GM21786 (cell line): Measurements from ENCODE around the gene NDUFA3.
"Not testable (repeated sequence)": the region's sequence is repeated elsewhere in the genome, so short reads cannot be mapped to it uniquely, and the experiment has no call there.

Experiments used
- ATAC-seq: cut with Tn5 transposase; IDR thresholded peaks from one replicate; pipeline ENCODE4 v1.9.1; 2021; ENCODE audit not compliant: unreplicated experiment

NDUFA3 gene

DNA sequence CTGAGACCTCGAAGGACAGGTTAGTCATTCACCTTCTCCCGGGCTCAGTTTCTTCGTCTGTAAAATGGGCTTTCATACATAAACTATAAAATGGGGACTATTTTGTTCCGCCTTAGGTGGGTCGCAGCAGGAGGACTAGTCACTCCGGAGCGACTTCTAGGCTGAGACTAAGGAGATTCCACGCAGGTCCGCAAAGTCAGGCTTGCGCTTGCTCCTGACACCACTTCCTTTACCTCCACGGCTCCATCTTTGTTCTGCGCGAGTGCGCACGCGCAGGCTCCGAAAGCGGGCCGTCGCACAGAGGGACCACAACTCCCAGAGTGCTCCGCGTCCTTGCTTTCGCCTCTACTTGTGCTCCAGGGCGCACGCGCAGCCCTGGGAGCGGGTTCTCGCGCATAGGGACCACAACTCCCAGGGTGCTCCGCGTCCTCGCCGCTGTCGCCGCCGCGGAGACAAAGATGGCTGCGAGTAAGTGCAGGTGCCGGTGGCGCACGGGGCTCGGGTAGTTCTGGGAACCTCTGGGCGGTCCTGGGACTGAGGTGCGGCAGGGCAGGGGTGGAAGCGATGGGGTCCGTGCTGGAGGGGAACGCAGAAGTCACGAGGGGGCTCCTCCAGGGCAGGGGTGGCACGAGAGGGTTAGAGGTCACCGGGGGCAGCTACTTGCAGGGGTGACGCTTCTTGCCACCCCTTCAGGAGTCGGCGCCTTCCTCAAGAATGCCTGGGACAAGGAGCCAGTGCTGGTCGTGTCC lies at the start of gene NDUFA3:
Gene NDUFA3, plus strand, starts transcription at position 435 of the 749 bp plus-strand sequence. Its CDS starts 24 bp downstream, at position 459.
- peak; percentile 91 for ATAC-seq

DNA sequence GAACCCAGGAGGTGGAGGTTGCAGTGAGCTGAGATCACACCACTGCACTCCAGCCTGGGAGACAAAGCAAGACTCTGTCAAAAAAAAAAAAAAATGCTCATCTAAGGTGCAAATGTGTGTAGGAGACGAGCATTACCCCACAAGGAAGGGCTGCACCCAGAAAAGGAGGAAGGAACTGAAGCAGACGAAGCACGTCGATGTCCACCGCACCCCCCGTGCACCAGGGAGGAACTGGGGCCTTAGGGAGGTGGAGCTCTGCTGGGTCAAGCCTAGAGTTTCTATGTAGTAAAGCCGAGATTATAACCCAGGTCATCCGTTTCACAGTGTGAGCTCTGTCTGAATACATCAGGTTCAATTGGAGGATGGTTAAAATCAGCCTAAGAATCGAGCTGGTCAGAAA lies 40.0 kb upstream of the NDUFA3 start:
- no peak for ATAC-seq

DNA sequence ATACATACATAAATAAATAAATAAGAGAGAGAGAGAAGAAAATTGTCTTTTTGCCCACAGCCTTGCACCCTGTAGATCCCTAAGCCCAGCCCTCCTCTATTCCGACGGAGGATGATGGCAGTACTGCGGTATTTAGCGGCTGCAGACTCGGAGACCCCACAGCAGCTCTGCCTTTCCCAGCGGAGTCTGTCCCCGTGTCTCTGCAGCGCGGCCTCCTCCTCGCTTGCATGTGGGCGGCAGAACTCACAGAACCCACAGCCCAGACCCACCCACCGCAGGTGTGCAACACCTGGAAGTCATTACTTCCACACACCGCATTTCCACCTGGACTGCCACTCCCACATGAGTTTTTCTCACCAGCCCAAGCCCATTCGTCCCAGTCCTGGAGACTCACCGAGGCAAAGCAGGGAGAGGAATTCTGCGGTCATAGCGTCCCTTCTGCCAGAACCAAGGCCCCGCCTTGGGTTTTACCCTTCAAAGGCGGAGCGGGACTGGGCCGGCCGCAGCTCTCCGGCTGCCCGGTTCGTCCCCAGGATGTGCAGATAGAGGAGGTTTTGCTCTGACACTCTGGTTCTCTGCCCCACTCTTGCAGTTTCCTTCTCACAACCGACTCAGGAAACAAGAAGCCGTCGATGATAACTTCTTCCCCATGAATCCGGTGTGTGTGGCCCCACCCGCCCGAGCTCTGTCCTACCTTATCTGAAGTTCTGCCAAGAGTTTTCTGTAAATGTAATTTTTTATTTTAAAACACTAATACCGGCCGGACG lies 39.1 kb upstream of the NDUFA3 start, which contains the start of gene VSTM1:
Gene VSTM1, minus strand, starts transcription at position 548 of the 767 bp plus-strand sequence. Its CDS starts 120 bp downstream, at position 428.
- no peak for ATAC-seq

DNA sequence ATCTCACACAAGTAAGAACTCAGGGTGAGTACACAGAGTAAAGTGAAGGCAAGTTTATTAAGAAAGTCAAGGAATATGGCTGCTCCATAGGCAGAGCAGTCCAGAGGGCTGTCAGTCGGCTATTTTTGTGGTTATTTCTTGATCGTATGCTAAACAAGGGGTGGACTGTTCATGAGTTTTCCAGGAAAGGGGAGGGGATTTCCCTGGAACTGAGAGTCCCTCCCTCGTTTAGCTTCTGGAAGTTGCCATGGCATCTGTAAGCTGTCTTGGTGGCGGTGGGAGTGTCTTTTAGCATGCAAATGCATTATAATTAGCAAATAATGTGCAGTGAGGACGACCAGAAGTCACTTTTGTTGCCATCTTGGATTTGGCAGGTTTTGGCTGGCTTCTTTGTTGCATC lies 33.2 kb upstream of the NDUFA3 start:
- ATAC-seq: no peak

DNA sequence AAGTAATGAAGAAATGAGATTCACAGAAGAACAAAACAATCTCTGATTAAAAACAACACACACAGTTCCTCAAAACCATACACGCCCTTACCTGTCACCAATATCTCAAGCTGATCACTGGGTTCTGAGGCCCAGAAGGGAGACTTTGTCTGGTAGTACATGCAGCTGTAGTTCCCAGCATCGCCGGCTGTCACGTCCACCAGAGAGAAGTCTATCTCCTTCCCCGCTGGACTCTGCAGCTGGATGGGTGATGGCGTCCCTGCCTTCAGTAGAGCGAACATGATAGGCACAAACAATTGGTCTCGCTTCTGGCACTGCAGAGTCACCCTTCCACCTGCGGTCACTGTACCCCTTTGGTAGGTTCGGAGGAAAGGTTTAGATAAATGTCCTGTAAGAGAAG lies 28.8 kb upstream of the NDUFA3 start:
- ATAC-seq: no peak

DNA sequence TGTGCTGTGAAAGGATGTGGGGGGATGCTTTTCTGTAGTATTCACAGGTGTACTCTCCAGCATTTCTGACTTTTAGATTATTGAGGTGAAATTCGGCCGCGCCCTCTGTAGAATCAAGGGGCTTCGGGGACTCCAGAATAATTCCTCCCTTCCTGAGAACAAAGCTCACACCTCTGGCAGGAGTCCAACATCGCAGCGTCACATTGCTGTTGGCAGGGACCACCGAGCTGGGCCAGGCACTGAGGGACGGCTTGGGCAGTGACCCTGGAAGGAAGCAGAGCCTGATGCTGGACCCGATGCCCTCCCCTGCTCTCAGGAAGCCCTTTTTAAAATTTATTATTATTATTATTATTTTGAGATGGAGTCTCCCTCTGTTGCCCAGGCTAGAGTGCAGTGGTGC lies 27.8 kb upstream of the NDUFA3 start:
- no peak for ATAC-seq

DNA sequence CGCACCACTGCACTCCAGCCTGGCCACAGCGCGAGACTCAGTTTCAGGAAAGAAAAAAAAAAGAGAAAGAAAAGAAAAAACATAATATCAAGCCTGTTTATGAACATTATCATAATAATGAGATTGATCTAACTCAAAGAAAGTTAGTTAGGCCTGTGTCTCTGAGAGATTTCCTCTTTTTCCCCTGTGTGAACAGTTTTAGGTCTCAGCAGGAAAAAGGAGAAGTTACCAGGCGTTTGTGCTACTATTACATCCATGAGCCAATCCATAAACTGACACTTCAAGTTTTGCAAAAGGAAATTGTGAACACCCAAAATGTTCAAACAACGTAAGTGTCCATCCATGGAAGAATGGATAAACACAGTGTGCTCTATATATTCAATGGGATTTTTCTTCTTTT lies 25.3 kb upstream of the NDUFA3 start:
- no peak for ATAC-seq

DNA sequence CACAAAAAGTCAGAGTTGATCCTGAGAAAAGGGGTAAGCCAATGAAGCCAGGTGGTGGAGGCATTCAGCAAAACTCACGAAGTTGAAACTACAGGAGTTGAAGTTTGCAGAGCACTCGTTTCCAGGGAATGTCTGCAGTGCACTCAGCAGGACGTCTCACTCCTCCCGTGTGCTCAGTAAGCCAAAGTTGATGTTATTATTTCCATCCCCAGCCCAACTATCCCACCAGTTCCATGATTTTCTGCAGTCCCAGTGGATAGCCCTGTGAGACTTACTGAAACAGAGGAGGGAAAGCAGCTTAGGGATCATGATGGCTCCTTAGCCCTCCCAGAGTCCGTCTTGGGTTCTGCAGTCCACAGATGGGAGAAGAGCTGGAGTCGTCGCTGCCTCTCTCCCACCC lies 21.6 kb upstream of the NDUFA3 start, which contains the start of gene TARM1:
Gene TARM1, minus strand, starts transcription at position 334 of the 400 bp plus-strand sequence. Its CDS starts 25 bp downstream, at position 309.
- no peak for ATAC-seq

DNA sequence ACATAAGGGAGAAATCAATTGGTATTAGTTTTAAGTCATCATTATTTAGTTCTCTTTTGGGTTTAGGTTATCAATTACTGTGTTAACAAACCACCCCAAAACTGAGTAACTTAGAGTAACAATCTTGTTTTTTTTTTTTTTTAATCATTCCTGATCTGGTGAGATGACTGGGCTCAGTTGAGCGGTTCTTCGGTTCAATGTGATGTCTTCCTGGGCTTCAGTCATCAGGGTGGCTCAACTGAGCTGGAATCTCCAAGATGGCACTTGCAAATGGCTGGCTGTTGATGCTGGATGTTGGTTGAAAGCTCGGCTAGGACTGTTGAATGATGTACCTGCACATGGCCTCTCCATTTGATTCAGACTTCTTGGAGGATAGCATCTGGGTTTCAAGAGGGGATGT lies 18.2 kb upstream of the NDUFA3 start:
- ATAC-seq: no peak

DNA sequence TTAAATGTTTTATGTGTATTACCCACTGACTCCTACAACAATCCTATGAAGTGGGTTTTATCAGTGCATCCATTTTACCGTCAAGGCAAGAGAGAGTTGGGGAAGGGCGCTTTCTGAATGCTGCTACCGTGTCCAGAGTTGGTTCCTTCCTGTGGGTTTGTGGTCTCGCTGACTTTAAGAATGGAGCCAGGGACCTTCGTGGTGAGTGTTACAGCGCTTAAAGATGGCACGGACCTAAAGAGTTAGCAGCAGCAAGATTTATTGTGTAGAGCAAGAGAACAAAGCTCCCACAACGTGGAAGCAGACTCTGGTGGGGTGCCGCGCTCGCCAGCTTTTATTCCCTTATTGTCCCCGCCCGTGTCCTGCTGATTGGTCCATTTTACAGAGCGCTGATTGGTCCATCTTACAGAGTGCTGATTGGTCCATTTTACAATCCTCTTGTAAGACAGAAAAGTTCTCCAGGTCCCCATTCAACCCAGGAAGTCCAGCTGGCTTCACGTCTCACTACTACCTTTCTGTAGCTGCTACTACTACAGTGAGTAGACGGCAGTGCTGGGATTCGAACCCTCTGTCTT lies 8.1 kb upstream of the NDUFA3 start:
- ATAC-seq: no peak

DNA sequence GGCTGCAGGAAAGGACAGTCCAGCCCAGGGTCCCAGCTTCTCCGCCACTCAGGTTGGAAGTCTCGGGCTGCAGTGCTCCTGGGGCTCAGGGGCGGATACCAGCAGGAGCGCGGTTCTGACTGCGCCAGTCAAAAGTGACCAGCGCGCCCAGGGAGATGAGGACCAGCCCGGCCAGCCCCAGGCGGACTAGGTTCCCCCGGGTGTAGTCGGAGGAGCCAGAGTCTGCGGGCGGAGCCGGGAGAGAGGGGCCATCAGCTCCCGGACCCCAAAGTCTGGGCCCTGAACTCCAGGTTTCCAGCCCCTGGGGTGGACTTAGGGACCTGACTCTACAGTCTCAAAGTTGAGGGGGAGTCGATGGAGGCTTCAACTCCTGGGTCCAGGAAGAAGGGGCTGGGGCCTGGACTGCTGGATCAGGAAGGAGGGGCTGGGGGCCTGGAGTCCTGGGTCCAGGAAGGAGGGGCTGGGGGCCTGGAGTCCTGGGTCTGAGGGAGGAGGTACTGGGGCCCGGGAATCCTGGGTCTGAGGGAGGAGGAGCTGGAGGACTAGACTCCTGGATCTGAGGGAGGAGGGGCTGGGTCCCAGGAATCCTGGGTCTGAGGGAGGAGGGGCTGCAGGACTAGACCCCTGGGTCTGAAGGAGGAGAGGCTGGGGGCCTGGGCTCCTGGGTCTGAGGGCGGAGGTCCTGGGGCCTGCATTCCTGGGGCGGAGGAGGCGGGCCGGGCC lies 7.4 kb upstream of the NDUFA3 start:
- ATAC-seq: no peak

DNA sequence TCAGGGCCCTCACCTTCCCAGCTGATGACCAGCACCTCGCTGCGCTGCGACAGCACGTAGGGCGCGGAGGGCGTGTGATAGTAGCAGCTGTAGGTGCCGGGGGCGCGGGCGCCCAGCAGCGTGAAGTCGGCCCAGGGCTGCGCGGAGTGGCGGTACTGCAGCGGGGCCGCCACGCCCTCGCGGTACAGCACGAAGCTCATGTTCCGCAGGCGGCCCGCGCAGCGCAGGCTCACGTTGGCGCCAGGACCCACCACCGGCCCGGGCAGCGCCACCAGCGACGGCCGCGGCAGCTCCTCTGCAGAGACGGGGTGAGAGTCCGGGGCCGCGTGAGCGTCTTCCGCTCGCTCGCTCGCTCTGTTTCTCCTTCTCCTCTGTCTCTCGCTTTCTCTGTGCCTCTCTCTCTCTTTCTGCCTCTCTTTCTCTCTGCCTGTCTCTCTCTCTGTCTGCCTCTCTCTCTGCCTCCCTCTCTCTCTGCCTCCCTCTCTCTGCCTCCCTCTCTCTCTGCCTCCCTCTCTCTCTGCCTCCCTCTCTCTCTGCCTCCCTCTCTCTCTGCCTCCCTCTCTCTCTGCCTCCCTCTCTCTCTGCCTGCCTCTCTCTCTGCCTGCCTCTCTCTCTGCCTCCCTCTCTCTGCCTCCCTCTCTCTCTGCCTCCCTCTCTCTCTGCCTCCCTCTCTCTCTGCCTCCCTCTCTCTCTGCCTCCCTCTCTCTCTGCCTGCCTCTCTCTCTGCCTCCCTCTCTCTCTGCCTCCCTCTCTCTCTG lies 6.6 kb upstream of the NDUFA3 start:
- not testable (repeated sequence) for ATAC-seq

DNA sequence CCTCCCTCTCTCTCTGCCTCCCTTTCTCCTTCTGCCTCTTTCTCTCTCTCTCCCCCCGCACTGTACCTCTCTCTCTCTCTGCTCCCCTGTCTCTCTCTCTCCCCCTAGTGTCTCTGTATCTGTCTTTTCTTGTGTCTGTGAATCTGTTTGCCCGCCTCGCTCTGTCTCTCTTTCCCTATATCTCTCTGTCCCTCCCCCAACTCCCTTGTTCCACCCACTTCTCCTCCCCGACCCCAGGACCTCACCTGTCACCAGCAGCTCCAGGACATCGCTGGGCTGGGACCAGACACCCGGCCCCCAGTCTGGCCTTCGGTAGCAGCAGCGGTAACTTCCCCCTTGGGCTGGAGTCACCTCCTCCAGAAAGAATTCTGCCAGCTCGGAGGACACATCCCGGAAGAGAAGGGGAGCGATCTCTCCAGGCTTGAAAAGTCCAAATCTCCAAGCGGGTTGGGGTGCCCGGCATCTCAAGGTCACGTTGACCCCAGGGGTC lies 6.0 kb upstream of the NDUFA3 start:
- no peak for ATAC-seq

DNA sequence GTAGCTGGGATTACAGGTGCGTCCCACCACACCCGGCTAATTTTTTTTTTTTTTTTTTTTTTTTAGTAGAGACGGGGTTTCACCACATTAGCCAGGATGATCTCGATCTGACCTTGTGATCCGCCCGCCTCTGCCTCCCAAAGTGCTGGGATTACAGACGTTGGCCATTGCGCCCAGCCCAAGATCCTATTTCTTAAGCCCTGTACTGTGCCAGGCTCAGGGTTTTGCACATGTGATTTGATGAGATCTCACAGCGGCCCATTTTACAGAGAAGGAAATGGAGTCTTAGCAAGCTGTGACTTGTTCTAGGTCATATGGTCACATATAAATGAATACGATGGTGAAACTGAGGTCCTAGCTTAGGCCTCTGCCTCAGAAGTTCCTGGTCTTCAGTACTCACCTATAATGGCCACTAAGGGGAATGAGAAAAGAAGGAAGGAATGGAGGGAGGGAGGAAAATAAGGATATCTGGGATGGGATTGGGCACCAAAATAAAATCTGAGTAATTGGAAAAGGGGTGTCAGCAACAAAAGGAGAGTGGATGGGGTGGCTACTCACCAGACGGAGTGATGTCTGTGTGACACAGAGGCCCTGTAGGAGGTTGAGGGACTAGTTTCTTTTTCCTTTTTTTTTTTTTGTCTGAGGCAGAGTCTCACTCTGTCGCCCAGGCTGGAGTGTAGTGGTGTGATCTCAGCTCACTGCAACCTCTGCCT lies 3.3 kb upstream of the NDUFA3 start:
- ATAC-seq: no peak

DNA sequence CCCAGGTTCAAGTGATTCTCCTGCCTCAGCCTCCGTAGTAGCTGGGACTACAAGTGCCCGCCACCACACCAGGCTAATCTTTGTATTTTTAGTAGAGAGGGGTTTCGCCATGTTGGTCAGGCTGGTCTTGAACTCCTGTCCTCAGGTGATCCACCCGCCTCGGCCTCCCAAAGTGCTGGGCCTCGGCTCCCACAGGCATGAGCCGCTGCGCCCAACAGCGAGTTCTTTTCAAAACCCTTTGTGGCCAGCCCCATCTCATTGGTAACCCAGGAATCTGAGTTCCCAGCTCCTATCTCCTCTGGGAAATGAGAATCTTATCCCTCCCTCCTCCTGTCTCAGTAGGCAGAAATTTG lies 2.8 kb upstream of the NDUFA3 start:
- ATAC-seq: not testable (repeated sequence)

DNA sequence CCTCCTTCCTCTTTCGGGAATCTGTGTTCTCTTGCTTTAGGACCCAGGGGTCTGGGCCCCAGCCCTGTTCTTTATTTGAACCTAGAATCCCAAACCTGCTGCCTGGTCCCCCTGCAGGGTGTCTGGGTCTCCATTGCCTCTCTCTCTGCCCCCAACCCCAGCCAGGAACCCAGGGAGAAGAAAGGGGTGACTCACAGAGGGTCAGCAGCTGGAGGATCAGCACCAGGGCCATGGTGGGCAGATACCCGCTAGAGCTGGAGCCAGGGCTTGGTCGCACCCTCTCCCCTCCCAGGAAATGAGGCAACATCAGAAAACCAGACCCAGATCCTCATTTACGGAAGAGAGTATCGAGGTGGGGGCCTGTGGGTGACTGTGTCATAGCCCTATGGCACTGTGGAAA lies 2.1 kb upstream of the NDUFA3 start, which contains the start of gene OSCAR:
Gene OSCAR, minus strand, starts transcription at position 243 of the 400 bp plus-strand sequence. Its CDS starts 11 bp downstream, at position 232.
- no peak for ATAC-seq

DNA sequence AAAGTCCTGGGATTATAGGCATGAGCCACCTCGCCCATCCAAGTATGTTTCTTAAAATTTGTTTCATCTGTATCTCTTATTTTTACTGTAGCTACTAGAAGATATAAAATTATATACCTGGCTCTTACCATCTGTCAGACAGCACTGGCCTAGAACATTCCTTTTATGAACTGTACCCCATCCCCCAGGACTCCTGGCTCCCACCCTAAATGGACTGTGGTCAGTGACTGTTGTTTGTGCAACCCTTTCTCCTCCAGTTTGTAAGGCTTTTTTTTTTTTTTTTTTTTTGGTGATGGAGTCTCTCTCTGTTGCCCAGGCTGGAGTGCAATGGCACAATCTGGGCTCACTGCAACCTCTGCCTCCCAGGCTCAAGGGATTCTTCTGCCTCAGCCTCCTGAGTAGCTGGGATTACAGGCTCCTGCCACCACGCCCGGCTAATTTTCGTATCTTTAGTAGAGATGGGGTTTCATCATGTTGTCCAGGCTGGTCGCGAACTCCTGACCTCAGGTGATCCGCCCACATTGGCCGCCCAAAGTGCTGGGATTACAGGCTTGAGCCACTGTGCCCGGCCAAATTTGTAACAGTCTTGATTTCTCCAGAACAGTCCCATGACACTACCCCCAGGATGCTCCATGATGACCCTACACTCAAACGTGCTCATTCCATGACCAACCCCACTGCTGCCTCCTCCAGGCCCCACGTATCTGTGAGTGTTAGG lies 2.5 kb downstream of the NDUFA3 start:
- ATAC-seq: no peak

DNA sequence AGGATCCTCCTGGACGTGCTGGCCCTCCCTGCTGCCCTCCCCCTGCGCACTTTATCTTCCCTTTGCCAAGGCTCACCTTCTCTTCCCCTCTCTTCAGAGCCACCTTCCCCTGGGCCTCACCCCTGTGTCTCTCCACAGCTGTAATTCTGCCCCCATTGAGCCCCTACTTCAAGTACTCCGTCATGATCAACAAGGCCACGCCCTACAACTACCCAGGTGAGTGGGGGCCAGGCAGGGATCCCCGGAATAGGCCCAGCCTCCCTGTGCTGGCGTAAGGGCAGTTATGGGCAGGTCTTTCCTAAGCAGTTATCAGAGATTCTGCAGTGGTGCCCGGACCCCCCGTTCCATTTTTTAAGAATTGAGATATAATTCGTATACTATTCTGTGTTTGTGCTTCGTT lies 3.1 kb downstream of the NDUFA3 start:
- ATAC-seq: no peak

DNA sequence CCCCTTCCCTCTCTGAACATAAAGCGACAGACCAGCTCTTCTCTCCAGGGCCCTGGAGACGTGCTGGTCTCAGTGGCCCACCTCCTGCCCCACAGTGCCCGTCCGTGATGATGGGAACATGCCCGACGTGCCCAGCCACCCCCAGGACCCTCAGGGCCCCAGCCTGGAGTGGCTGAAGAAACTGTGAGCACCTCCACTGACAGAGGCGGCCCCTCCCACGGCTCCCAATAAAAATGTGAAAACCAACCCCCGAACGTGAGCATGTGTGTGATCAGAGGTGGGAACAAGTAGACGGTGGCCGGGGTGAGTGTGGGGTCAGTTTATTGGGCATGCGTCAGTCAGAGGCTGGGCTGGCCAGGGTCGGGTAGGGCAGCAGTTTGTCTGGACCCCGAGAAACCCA lies 4.1 kb downstream of the NDUFA3 start:
- ATAC-seq: no peak
